A673 (cell line): Measurements from ENCODE around the gene SMC2. TPM values are rescaled to one million over a fixed set of nuclear protein-coding genes. Genes with fewer than 3 reads are reported as not detected.

Experiments used
- BruUV-seq: library from RNA; stranded (reverse); fragments of 400-500 nt; replicated peaks from 2 replicates; lab custom pipeline; 2021; lab: Mats Ljungman, UMichigan
- CTCF ChIA-PET: fragments of 300-600 bp; sonication (Branson Sonifier 250); formaldehyde crosslinking; loops from one replicate; lab custom pipeline; 2022; ENCODE audit warnings: antibody characterized with exemption; lab: Charles Lee
- POLR2A ChIA-PET: fragments of 300-600 bp; sonication (Branson Sonifier 250); formaldehyde crosslinking; loops from one replicate; lab custom pipeline; 2022; ENCODE audit warnings: antibody characterized with exemption; ENCODE audit not compliant: low non-redundant PET; lab: Charles Lee
- DNase-seq: peaks from one replicate; pipeline ENCODE4 v3.0.0-alpha.2; 2015; ENCODE audit warnings: low spot score
- H3K27ac ChIP-seq: fragments of 200-600 bp; sonication (generic); 2 replicates; pipeline ENCODE4 v1.5.1; 2016; ENCODE audit warnings: mixed run types, low read depth, mild to moderate bottlenecking, mixed read lengths, antibody characterized with exemption, low read length; ENCODE audit not compliant: poor library complexity, severe bottlenecking
- H3K27me3 ChIP-seq: fragments of 200-600 bp; sonication (generic); replicated peaks from 2 replicates; pipeline ENCODE4 v1.6.1; 2017; ENCODE audit warnings: mixed run types, low read depth, mild to moderate bottlenecking, mixed read lengths, antibody characterized with exemption, low read length; ENCODE audit not compliant: insufficient read depth, poor library complexity
- H3K36me3 ChIP-seq: fragments of 200-600 bp; sonication (generic); 2 replicates; pipeline ENCODE4 v1.6.1; 2016; ENCODE audit warnings: mixed run types, mild to moderate bottlenecking, mixed read lengths, antibody characterized with exemption, low read length; ENCODE audit not compliant: insufficient read depth, poor library complexity, severe bottlenecking
- H3K4me1 ChIP-seq: fragments of 200-600 bp; sonication (generic); 2 replicates; pipeline ENCODE4 v1.6.1; 2017; ENCODE audit warnings: mixed run types, mild to moderate bottlenecking, mixed read lengths, antibody characterized with exemption, low read length; ENCODE audit not compliant: insufficient read depth, poor library complexity, severe bottlenecking
- H3K4me3 ChIP-seq: fragments of 200-600 bp; sonication (generic); 2 replicates; pipeline ENCODE4 v1.5.1; 2016; ENCODE audit warnings: low read depth, mixed run types, mild to moderate bottlenecking, mixed read lengths, low read length; ENCODE audit not compliant: poor library complexity, severe bottlenecking
- H3K9me3 ChIP-seq: fragments of 200-600 bp; sonication (generic); 2 replicates; pipeline ENCODE4 v1.6.1; 2016; ENCODE audit warnings: mixed run types, low read depth, mild to moderate bottlenecking, mixed read lengths, antibody characterized with exemption, low read length; ENCODE audit not compliant: poor library complexity, severe bottlenecking
- EZH2 ChIP-seq: fragments of 200-600 bp; sonication (generic); IDR thresholded peaks from 2 replicates; pipeline ENCODE4 v1.6.1; 2017; ENCODE audit warnings: borderline replicate concordance, low read depth, mild to moderate bottlenecking, mixed read lengths, antibody characterized with exemption, low read length; ENCODE audit not compliant: poor library complexity, severe bottlenecking
- intact Hi-C: fragments of 100-400 bp; cut with micrococcal nuclease; formaldehyde crosslinking; loops from one replicate; pipeline ENCODE4 v1.10.0; 2022; ENCODE audit not compliant: unreplicated experiment
- total RNA-seq: library from RNA; stranded (reverse); gene quantifications from 2 replicates; pipeline ENCODE4 v1.2.3, GENCODE V29; 2021
- TF ChIP-seq, protein P1 (sequence below): fragments of 300-800, 200-600 bp; sonication (generic); conservative IDR thresholded peaks from 2 replicates; pipeline ENCODE4 v1.5.1; 2017; ENCODE audit warnings: low read depth, mild to moderate bottlenecking, antibody characterized with exemption, low read length, moderate library complexity, mixed read lengths

SMC2 gene
- total RNA-seq, 1 experiment from 2014 or later = 73.6 TPM

DNA sequence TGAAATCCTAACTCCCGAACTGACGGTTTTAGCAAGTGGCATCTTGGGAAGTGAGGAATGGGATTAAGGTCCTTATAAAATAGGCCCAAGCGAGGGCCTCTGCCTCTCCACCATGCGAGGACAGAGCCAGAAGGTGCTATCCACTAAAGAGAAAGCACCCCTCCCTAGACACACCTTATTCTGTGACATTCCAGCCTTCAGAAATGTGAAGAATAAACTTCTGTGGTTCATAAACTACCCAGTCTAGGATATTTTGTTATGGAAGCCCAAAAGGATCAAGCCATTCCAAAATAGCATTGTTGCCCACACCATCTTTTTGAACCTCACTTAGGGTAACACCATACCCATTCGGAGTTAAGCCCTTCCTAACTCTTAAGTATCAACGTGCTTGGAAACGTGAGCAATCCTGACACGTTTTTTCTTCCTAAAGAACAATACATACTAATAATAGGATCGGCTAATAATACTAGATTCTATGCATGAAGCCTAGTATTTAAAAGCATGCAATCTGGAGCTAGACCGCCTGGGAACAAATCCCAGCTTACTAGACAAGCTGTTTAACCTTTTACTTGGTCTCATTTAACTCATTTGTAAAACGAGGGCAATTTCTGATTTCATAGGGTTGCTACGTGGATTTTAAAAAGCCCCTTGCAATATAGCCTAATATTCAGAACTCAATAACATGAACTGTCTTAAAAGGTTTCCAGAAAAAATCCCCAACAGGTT is 1.1 kb upstream of the SMC2 start:
- BruUV-seq = no TSS peak
- Histone ChIP-seq H3K36me3 (peaks cover 11% of the 10 kb centered on the region), H3K27me3 (no peaks in the 10 kb centered on the region), H3K4me3 (peak overlapping the region; percentile 64), H3K9me3 (no peaks in the 10 kb centered on the region), H3K4me1 (peaks cover 18% of the 10 kb centered on the region), H3K27ac (peak overlapping the region; percentile 97)
- ChIA-PET POLR2A (interaction anchor here (0.6 kb wide), 1 partner anchor 148 kb away, joined by 3 read pairs; no protein-coding TSS in a partner anchor), CTCF (no interaction called here)
- intact Hi-C loops = no loop called here
- no peak for TF ChIP-seq EZH2
- TF ChIP-seq, protein P1, sequence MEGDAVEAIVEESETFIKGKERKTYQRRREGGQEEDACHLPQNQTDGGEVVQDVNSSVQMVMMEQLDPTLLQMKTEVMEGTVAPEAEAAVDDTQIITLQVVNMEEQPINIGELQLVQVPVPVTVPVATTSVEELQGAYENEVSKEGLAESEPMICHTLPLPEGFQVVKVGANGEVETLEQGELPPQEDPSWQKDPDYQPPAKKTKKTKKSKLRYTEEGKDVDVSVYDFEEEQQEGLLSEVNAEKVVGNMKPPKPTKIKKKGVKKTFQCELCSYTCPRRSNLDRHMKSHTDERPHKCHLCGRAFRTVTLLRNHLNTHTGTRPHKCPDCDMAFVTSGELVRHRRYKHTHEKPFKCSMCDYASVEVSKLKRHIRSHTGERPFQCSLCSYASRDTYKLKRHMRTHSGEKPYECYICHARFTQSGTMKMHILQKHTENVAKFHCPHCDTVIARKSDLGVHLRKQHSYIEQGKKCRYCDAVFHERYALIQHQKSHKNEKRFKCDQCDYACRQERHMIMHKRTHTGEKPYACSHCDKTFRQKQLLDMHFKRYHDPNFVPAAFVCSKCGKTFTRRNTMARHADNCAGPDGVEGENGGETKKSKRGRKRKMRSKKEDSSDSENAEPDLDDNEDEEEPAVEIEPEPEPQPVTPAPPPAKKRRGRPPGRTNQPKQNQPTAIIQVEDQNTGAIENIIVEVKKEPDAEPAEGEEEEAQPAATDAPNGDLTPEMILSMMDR = no peak
- peak; percentile 2 for DNase-seq

DNA sequence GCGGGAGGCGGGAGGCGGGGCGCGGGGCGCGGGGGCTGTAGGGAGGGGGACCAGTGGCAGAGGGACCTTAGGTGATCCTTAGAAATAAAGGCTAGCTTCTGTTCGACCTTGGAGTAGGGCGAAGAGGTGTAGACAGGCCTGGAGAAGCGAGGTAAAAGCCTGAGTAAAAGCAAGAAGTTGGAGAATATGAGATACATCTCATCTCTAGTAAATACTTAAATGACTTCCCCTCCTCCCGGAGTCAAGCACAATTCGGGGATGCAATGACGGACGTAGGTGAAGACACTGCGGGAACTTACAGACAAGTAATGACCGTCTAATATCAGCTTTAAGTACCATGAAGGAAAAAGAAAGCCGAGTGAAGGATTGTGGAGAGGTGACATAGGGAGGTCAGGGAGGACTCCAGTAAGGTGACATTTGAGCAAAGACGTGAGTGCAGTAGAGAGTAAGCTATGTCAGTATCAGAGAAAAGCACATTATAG is 466 bp downstream of the SMC2 start:
- H3K9me3 ChIP-seq = no peaks in the 10 kb centered on the region
- H3K27me3 ChIP-seq = no peaks in the 10 kb centered on the region
- TF ChIP-seq, protein P1 = no peak
- TF ChIP-seq EZH2 = no peak
- ChIA-PET CTCF (no interaction called here), POLR2A (no interaction called here)
- peak overlapping the region; percentile 97 for H3K27ac ChIP-seq
- peak overlapping the region; percentile 64 for H3K4me3 ChIP-seq
- no peak for DNase-seq
- TSS peak; percentile 41 for BruUV-seq
- peaks cover 26% of the 10 kb centered on the region for H3K36me3 ChIP-seq
- intact Hi-C loops = no loop called here
- peaks cover 18% of the 10 kb centered on the region for H3K4me1 ChIP-seq

DNA sequence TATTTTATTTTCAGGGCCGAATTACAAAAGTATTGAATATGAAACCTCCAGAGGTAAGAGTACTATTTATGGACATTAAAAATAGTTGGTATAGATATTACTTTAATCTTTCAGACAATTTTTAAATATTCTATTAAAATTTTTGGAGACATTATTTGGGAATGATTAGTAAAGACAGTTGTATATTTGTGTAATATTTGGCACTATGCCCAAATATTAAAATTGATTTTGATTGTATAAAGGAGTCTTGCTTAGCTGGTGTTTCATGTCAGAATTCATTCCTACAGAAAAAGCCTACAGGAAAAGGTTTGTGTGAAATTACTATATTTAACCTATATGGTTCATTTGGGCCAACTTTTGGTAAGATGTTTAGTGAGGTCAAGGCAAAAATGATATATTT is 5.5 kb downstream of the SMC2 start:
- Histone ChIP-seq H3K27me3 (no peaks in the 10 kb centered on the region), H3K4me1 (peaks cover 12% of the 10 kb centered on the region), H3K36me3 (peaks cover 73% of the 10 kb centered on the region), H3K4me3 (no peak overlapping the region), H3K27ac (no peak overlapping the region), H3K9me3 (no peaks in the 10 kb centered on the region)
- BruUV-seq = no TSS peak
- TF ChIP-seq EZH2 = no peak
- TF ChIP-seq, protein P1 = no peak
- CTCF ChIA-PET = no interaction called here
- no peak for DNase-seq
- POLR2A ChIA-PET = no interaction called here
- intact Hi-C loops = loop anchor here (5.0 kb wide), 1 partner anchor 38 kb away; no protein-coding TSS in a partner anchor
